NCI-H446 treated with DMSO at 0.1 percent for 48 hours (cell line): ENCODE data around the gene CLUH.
A peak's percentile ranks its signal among the peaks of the same experiment; 100 is the strongest.
"Not testable (repeated sequence)": the region's sequence is repeated elsewhere in the genome, so short reads cannot be mapped to it uniquely, and the experiment has no call there.

ENCODE experiments used
- DNase-seq: peaks from one replicate; lab custom pipeline; 2025; lab: John Stamatoyannopoulos, UW

CLUH gene

DNA sequence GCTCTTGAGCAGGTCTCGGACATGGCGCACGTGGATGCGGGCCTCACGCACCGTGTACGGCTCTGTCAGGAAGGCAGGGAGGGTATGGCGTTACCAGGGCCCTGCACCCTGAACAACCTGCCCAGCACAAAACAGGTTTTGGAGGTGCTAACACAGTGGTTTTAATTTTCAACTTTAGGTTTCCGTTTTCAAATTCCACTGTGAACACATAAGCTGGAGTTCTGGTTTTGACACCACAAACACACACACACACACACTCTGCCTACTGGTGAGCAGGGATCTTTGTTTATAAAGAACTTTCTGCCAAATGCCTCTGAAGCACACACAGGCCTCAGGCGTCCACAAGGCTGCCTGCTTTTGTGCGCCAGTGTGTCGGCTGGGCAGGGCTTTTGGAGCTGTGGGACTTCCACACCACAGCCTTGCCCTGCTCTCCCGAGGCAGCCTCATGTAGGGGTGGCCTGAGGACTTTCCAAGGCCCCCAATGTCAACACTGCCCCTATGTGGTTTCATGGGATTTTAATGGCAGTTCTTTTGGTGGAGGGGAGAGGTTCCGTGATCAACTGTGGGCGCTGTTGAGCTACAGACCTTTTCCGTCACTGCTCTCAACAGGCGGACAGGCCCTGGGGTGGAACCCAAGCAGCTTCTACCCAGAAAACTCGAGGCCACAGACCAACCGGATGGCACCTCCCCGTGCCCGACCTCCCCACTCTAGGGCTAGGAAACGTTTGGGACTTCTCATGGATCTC, 9.4 kb downstream of the CLUH start:
- no peak for DNase-seq

DNA sequence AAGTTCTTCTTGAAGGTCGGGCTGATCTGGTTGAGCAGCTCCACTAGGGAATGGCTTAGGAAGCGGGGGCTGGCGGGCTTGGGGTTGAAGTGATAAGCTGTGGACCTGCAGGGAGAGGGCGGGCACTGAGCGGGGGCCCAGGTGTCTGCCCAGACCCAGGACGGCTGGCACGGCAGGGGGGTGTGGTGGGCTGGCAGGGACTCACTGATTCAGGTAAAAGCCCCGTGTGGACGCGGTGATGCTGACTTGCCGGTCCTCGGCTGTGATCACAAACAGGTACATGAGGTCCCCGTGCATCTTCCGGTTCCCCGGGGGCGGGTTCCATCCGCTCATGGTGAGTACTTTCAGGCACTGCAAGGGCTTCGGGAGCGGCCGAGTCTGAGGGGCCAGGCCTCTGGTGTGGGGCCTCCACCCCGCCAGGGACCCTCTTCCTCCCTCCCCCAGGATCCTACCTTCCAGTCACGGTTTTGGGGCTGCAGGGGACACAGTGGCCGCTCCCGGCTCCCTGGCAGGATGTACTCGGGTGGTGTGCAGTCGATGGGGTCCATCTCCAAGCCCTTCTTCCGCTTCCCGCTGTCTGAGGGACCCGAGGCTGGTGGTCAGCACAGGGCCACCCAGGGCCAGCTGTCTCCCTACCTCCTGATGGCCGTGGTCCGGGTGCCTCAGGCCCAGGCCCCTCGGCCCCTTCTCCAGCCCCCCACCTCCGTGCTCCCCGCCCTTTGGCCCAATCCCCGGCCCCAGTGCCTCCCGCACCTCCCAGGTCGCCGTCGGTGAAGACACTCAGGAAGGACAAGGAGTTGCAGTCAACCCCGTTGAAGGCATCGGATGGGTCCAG, 10.2 kb downstream of the CLUH start:
- no peak for DNase-seq

DNA sequence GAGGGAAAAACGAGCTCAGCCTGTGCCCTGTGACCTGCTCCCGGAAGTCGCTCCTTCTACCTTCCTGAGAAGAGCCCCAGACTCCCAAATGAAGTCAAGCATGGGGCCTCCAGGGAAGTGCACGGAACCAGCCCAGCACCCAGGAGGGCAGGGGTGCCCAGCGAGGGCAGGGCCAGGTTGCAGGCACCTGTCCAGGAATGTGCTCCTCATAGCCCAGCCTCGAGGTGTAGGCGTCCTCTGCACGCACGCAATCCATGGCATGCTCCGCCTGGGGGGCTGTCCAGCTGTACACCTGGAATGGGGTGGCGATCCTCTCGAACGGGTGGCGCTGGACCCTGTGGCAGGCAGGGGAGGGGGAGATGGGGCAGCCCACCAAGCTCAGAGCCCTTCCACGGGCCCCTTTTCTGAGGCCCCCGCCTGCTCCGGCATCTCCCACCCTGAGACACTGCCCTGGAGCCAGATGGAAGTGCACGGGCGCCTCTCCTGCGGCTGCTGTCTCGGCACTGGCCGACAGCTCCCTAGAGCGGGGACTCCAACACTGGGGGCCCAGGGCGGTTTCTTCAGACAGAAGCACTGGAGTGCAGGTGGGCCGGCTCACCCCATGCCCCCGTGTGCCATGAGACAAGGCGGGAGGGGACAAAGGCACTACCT, 10.9 kb downstream of the CLUH start:
- peak; percentile 100 for DNase-seq

DNA sequence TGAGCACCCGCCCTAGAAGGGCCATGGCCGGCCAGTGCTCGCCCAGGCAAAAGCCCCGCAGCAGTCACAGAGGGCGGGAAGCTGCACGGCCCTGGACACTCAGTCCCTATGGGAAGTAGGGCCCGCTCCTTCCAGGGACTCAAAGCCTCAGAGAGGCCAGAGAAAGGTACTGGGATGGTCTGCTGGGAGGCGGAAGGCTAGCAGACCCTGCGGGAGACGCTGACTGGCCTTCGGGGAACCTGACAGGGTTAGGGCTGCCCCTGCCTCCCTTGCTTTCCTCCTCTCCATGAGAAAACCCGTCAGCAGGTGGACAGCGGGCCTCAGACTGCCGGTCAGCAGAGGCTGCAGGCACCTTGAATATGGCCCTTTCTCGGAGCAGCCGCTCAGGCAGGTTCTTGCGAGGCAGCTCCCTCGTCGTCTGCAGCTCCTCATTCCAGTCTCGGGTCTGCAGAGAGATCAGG, 11.5 kb downstream of the CLUH start:
- no peak for DNase-seq

DNA sequence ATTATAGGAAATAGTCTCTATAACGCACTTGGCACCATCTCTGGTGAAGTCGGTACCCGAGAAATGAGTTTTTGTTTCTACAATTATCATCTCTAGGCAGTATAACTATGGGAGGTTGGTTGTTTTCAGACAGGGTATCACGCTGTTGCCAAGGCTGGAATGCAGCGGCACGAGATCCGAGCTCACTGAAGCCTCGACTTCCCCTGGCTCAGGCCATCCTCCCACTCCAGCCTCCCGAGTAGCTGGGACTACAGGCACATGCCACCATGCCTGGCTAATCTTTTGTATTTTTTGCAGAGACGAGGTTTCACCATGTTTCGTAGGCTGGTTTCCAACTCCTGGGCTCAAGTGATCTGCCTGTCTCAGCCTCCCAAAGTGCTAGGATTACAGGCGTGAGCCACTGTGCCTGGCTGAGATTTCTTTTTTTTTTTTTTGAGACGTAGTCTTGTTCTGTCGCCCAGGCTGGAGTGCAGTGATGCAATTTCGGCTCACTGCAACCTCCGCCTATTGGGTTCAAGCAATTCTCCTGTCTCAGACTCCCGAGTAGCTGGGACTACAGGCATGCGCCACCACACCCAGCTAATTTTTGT, 12.3 kb downstream of the CLUH start:
- DNase-seq = not testable (repeated sequence)

DNA sequence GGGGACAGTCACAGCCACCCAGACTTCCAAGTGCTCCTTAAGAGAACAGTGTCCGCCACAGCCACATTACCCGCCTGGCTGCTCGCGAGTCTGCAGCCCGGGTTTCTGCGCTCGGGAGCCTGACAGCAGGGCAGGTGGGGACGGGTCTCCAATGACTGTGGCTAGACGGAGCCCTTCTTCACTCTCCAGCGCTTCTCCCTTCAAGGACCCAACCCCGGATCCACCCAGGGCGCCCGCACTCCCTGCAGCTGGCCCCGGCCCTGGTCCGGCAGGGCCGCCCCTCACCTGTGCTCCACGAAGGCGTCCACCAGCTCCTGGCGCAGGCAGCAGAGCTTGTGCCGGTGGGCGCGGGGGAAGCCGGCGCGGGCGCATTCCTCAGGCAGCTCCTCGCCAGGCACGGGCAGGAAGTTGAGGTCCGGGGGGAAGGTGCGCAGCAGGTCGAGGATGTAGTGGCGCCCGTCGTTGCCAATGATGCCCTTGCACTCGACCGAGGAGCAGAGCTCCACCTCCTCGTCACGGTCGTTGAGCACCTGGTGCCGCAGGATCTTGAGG, 13.9 kb downstream of the CLUH start:
- DNase-seq = no peak

DNA sequence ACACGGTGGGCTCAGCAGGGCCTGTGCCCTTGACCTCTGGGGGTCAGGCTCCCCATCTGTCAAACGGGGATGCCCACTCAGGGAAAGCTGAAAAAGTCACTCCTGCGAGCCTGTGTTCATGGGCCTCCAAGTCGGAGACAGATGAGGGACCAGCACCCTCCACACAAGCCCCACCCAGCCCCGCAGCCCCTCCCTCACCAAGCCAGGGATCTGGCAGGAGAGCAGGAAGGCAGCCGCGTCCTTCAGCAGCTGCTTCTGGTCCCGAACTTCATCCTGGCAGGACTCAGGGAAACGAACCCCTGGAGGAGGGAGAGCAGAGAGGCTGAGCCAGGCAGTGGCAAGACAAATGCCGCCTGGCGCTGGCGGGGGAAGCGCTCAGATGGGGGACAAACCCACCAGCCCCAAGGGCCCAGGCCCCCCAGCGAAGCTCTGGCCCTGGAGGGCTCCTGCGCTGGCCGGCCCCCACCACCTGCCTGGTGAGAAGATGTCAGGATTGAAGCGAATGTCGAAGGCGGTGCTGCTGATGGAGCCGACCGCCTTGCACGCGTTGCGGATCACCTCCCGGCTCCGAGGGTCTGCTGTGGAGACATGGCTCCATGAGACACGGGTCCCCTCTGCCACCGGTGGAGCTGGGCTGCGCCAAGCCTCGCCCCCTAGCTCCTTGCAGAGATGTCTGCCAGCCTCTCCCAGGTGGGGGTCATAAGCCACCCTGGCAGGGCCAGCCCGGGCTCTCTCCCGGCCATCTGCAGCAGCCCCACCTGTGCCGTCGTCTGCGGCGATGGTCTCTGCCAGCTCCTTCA, 15.4 kb downstream of the CLUH start:
- no peak for DNase-seq

DNA sequence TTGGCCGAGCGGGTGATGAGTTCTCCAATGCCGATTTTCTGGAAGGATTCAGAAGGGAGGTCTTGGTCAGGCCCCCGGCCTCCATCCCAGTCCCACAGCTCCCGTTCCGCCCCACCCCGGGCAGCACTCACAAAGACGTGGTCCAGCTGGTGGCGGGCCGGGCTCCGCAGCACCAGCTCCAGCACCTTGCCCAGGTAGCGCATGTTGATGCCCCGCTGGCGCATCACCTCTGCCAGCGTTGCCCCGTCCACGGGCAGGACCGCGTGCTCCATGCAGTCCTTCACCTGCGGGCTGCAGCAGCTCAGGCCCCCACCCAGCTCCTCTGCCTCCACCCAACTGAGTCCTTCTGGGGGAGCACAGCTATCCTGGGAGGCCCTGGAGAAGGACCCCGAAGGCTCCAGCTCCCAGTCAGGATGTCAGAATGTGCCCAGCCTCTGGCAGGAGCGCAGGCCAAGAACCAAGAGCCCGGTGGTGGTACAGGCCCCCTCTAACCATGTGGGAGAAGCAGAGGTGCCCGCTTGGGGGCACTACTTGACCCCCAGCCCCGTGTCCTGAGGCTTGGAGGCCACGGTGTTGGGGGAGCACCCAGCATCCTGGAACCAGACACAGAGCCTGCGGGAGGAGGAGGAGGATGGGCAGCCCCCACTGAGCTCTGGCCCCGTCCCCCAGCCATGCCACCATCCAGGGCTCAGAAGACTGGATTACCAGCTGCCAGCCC, 16.2 kb downstream of the CLUH start:
- DNase-seq = no peak

DNA sequence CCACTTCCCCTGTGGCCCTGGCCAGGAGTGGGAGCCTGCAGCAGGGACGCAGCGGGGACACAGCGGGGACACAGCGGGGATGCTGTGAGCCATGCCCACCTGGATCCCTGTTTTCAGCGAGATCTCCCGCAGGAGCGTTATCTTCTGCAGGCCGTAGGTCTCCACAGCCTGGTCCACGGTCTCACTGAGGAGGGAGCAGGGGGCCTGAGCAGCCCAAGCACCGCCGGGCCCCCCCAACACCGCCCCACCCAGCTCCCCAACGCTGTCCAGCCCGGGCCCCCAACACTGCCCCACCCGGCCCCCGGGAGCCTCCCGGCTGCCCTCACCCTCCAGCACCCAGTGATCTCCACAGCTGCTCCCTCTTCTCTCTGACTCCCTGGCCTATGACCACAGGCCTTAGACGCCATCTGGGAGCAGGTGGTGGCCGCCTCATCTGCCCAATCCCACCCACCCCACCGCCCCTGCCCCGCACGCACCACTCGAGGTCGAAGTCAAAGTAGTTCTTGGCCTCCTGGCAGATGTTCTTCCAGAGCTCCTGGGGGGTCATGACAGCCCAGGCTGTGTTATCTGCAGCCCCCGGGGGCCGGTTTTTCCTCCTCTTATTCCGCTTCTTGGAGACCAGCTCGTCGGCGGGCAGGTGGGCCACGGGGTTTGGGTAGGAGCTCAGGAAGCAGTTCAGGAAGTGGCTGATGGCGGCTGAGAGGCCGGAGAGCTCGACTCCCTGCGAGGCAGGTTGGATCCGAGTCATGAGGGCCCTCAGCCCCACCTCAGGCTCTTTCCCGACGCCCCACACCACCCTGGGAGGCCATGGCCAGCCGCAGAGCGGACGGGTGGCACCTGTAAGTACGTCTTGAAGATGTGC, 17.0 kb downstream of the CLUH start:
- DNase-seq = no peak

DNA sequence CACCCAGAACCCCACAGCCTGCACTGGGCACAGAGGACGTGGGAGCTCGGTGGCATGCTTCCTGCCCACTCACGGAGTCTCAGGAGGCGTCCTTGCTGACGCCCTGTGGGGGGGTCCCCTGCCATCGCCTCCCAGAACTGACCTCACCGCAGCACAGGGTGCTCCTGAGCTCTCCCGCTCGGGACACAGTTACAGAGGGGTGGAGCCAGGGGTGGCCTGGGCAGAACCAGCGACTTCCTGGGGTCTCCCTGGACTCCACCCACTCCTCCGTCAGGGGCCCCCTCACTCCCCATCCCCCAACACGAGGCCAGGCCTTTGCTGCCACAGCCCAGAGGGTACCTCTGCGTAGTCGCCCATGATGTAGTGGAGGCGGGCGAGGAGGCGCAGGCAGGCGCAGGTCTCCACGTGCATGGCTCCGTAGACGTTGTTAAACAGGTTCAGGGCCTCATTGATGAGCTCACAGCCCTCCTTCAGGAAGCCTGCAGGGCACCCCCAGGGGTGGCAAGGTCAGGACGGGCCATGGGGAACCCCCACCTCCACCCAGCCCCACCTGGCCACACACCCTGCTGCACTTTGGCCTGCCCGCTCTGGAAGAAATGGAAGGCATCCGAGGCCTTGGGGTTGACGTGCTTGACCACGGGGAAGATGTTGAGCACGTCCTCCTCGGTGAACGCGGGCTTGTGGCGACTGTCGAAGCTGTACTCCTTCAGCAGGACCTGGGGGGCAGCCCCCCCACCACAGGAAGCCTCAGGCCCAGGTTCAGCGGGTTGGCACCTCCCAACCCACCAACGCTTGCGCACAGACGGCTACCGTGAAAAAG, 17.8 kb downstream of the CLUH start:
- no peak for DNase-seq

DNA sequence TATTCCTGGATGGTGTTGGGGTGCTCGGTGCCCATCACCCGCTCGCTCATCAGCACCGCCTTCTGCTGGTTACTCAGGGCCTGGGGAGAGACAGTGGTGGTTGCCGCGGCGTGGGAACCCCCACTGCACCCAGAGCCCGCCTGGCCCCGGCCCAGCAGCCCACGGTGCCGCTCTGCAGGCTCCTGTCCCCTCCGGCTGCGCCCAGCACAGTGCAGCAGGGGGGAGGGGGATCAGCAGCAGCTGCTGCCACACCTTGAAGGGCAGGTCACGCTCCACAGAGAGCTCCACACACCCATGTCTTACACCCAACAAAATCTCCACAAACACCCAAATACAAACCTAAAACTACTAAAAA, 18.8 kb downstream of the CLUH start:
- DNase-seq = no peak

DNA sequence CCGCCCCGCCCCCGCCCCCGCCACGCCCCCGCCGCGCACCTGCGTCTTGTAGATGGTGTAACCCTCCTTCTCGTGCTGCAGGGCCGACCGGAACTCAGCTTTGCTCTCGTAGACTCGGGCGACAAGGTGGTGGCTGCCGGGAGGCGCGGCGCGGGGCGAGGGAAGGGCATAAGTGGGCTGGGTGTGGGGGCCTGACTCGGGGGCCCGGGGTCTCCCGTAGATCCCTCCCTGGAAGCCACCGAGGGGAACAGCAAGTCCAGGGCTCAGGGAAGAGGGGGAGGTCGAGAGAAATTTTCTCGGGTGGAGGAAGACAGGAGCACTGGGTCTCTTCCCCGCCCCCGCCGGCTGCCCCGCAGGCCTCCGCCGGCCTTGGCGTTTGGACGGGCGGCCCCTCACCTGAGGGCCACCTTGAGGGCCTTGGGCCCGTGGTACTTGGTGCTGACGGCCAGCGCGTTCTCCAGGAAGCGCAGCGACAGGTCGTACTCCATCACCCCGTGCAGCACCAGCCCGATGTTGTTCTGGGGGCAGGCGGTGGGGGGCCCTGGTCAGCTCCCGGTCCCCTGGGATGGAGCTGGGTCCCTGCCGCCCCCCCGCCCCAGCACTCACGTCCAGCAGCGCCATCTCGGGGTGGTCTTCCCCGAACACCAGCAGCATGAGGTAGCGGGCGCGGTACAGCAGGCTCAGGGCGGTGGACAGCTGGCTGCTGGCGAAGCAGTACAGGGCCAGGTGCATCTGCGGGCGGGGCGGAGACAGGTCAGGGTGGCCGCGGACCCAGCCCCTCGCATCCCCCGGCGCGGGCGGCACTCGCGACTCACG, 19.4 kb downstream of the CLUH start:
- DNase-seq = no peak

DNA sequence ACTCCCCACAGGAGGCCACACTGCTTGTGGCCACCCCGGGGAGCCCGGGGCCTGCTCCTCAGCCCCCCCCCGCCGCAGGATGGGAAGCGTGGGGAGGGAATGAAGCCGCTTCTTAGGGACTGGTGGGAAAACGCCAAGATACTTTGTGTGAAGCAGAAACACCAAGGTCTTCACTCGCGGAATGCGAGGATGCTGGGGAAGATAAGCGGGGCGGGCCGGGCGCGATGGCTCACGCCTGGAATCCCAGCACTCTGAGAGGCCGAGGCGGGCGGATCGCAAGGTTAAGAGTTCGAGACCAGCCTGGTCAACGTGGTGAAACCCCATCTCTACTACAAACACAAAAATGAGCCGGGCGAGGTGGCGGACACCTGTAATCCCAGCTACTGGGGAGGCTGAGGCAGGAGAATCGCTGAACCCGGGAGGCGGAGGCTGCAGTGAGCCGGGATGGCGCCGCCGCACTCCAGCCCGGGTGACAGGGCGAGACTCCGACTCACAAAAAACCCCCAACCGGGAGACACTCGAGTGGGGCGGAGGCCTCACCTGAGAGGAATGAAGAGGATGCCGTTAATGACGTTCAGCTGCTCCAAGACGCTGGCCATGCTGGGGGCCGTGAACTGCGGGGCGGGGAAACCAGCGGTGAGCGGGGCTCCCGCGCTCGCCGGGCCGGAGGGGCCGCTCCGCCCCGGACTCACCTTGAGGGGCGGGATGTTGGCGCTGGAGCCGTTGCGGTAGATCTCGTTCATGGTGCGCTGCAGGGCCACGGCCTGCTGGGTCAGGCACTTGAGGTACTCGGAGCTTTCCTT, 20.3 kb downstream of the CLUH start:
- DNase-seq = no peak

DNA sequence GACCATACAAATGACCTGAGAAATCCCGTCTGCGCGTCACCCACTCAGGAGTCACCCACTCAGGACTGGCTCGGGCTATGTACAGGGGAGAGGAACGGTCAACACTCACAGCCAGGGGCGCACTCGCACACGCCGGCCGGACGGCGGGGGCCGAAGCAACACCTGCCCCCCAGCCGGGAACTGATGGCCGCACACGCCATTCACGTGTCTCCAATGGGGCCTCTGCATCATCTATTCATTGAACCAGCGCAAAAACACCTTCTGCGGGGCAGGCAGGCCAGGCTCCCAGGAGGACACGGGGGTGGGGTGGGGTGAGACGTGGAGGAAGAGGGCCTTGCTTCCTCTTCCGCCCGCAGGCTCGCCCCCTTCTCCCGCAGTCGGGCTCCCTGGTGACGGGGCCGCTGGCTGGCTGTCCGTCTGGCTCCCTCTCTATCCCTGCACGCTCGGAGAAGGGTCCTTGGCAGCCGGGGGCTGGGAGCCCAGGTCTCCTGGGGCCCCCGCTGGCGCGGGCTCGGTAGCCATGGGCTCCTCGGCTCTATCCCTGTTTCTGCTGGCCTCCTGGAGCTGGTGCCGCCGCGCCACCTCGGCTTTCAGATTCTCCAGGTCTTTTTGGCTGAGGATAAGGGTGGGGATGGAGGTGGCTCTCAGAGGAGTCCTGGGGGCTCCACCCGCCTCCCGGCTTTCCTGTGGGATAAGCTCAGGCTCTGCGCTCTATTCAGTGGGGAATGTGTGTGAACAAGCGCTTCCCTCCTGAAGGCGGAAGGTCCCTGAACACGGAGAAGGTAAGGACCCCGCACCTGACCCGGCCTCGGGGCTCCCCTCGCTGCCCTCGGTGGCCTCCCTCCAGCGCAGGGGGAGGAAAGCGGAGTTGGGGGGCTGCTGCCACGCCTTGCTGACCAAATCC, 21.1 kb downstream of the CLUH start:
- DNase-seq = no peak

DNA sequence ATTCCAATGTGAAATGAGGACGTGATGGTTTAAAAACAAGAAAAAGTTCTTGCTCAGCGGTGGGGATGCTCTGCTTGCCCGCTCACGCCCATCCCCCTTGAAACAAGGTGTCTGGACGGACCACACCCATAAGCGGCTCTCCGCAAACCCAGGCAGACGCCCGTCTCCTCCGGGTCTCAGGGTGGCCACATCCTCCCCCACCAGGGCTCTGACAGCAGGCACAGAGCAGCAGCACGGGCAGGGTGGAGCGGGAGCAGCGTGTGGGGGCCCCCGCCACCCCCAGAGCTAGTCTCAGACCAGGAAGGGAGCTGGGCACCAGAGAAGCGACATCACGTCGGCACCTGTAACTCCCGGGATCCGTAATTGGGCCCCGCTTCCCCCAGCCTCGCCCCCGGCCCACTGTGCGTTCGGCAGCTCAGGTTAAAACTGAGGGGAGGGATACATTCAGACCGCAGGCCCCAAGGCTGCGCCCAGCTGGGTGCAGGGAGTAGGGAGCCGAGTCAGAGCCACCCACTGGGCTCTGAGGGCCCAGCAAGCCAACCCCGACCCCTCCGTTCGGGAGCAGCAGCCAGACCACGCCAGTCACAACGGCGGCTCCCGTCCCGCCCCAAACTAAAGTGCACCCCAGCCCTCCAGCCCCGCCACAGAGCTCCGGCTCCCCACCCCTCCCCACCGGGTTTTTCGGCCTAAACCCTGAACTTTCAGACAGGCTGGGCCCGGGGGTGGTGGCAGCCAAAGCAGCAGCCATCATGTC, 22.0 kb downstream of the CLUH start:
- no peak for DNase-seq
